ENCODE results near the gene USP5. TPM values are rescaled to one million over a fixed set of nuclear protein-coding genes. Genes with fewer than 3 reads are reported as not detected.
"Not testable (repeated sequence)": the region's sequence is repeated elsewhere in the genome, so short reads cannot be mapped to it uniquely, and the experiment has no call there.

USP5 gene
- total RNA-seq, 1 experiment from 2014 or later, result 107 TPM

- BruUV-seq (replicated peaks), result no TSS peak
- H3F3A ChIP-seq (ENCODE audit: low read length, unreplicated experiment), result no peaks in the 10 kb centered on the region
- H3K4me3 ChIP-seq (ENCODE audit: low read length), result peak overlapping the region; percentile 85
- no peaks in the 10 kb centered on the region for H3K27me3 ChIP-seq (ENCODE audit: low read length)
- CTCF ChIA-PET, result no interaction called here
- intact Hi-C loops (cut with micrococcal nuclease), result no loop called here
- H3K79me2 ChIP-seq (ENCODE audit: low read length), result no peaks in the 10 kb centered on the region
- no peaks in the 10 kb centered on the region for H3K9me3 ChIP-seq (ENCODE audit: low read length)
- no peaks in the 10 kb centered on the region for H3K9me2 ChIP-seq (replicated peaks; ENCODE audit: low read length)
- H3K36me3 ChIP-seq (ENCODE audit: low read depth, low read length), result no peaks in the 10 kb centered on the region
- no peaks in the 10 kb centered on the region for H4K20me1 ChIP-seq (ENCODE audit: low read length)
- TF ChIP-seq CTCF (conservative IDR thresholded peaks at IDR 0.05; ENCODE audit: low read depth, low read length), result no peak
- no peak for TF ChIP-seq EZH2phosphoT487 (IDR thresholded peaks at IDR 0.05; ENCODE audit: borderline replicate concordance, low read length)
- TF ChIP-seq EZH2 (IDR thresholded peaks at IDR 0.05; ENCODE audit: low read length, unreplicated experiment), result no peak
- POLR2A ChIA-PET (ENCODE audit: unreplicated experiment), result interaction anchor here (0.9 kb wide), 1 partner anchor 14 kb away, joined by 3 read pairs; no protein-coding TSS in a partner anchor
- H3K9ac ChIP-seq (ENCODE audit: low read length), result 0 out of 2 replicates have a peak overlapping the region, but pooled peaks have one; percentile 72
- peak overlapping the region; percentile 99 for H2AFZ ChIP-seq (ENCODE audit: low read length)
- DNase-seq (no peak), ATAC-seq (no peak)
- peaks cover 16% of the 10 kb centered on the region for H3K4me1 ChIP-seq (ENCODE audit: insufficient read depth, low read length)
- no peak overlapping the region for H3K27ac ChIP-seq (ENCODE audit: low read length)
- peak overlapping the region; percentile 99 for H3K4me2 ChIP-seq (ENCODE audit: low read length)
Measured at GRCh38 chr12:6905414-6906040, 53.6 kb downstream of the USP5 start.

- H3K27me3 ChIP-seq (ENCODE audit: low read length); H3K36me3 ChIP-seq (ENCODE audit: low read depth, low read length); CTCF ChIA-PET; H3K27ac ChIP-seq (ENCODE audit: low read length); H3K9me2 ChIP-seq (replicated peaks; ENCODE audit: low read length); BruUV-seq (replicated peaks); H4K20me1 ChIP-seq (ENCODE audit: low read length); H3K4me2 ChIP-seq (ENCODE audit: low read length); POLR2A ChIA-PET (ENCODE audit: unreplicated experiment); DNase-seq; H3F3A ChIP-seq (ENCODE audit: low read length, unreplicated experiment); H3K9me3 ChIP-seq (ENCODE audit: low read length); H2AFZ ChIP-seq (ENCODE audit: low read length); H3K4me3 ChIP-seq (ENCODE audit: low read length); H3K9ac ChIP-seq (ENCODE audit: low read length); ATAC-seq; intact Hi-C loops (cut with micrococcal nuclease); H3K79me2 ChIP-seq (ENCODE audit: low read length): not testable (repeated sequence)
- peaks cover 14% of the 10 kb centered on the region for H3K4me1 ChIP-seq (ENCODE audit: insufficient read depth, low read length)
Measured at GRCh38 chr12:6908141-6908540, 56.2 kb downstream of the USP5 start.

- no peaks in the 10 kb centered on the region for H3K36me3 ChIP-seq (ENCODE audit: low read depth, low read length)
- H3K4me2 ChIP-seq (ENCODE audit: low read length), result no peak overlapping the region
- H3K9ac ChIP-seq (ENCODE audit: low read length), result no peak overlapping the region
- TF ChIP-seq CTCF (conservative IDR thresholded peaks at IDR 0.05; ENCODE audit: low read depth, low read length) (no peak), EZH2 (IDR thresholded peaks at IDR 0.05; ENCODE audit: low read length, unreplicated experiment) (no peak), EZH2phosphoT487 (IDR thresholded peaks at IDR 0.05; ENCODE audit: borderline replicate concordance, low read length) (no peak)
- H3F3A ChIP-seq (ENCODE audit: low read length, unreplicated experiment), result no peaks in the 10 kb centered on the region
- H2AFZ ChIP-seq (ENCODE audit: low read length), result no peak overlapping the region
- H3K9me3 ChIP-seq (ENCODE audit: low read length), result no peaks in the 10 kb centered on the region
- POLR2A ChIA-PET (ENCODE audit: unreplicated experiment), result no interaction called here
- BruUV-seq (replicated peaks), result no TSS peak
- intact Hi-C loops (cut with micrococcal nuclease), result no loop called here
- ATAC-seq (no peak), DNase-seq (no peak)
- no peaks in the 10 kb centered on the region; the same call in 1 of the 2 replicates for H3K4me1 ChIP-seq (ENCODE audit: insufficient read depth, low read length)
- CTCF ChIA-PET, result no interaction called here
- H3K27me3 ChIP-seq (ENCODE audit: low read length), result no peaks in the 10 kb centered on the region
- H3K27ac ChIP-seq (ENCODE audit: low read length), result no peak overlapping the region
- H3K4me3 ChIP-seq (ENCODE audit: low read length), result no peak overlapping the region
- H3K9me2 ChIP-seq (replicated peaks; ENCODE audit: low read length), result no peaks in the 10 kb centered on the region
- peaks cover under 1% of the 10 kb centered on the region; the same call in 1 of the 2 replicates for H3K79me2 ChIP-seq (ENCODE audit: low read length)
- no peaks in the 10 kb centered on the region for H4K20me1 ChIP-seq (ENCODE audit: low read length)
Measured at GRCh38 chr12:6909421-6910145, 57.6 kb downstream of the USP5 start.

All from PC-3 (cell line).